H1 (cell line): ENCODE data around the gene ASB6. TPM values are rescaled to one million over a fixed set of nuclear protein-coding genes. Genes with fewer than 3 reads are reported as not detected.

Experiments
- CTCF ChIA-PET: fragments of 300-600 bp; sonication (Branson Sonifier 250); formaldehyde crosslinking; loops from one replicate; lab custom pipeline; 2021; ENCODE audit not compliant: partially characterized antibody; lab: Charles Lee
- POLR2A ChIA-PET: fragments of 300-600 bp; sonication (Branson Sonifier 250); formaldehyde crosslinking; loops from one replicate; lab custom pipeline; 2021; ENCODE audit warnings: inconsistent platforms; ENCODE audit not compliant: partially characterized antibody; lab: Charles Lee
- DNase-seq, 2 experiments: peaks; one replicate each; pipeline versions ENCODE4 v3.0.0 to v3.0.0-alpha.2; 2010 to 2022; ENCODE audit warnings: low spot score in 2 of 2, low read depth in 1 of 2, mixed read lengths in 1 of 2
- FAIRE-seq: peaks from 2 replicates; lab custom pipeline; 2011; peaks lifted over from hg19 to GRCh38; lab: Jason Lieb, UNC
- H2AFZ ChIP-seq: 2 replicates; pipeline ENCODE4 v1.8.1; 2012; ENCODE audit warnings: low read length, inconsistent platforms
- H2AK5ac ChIP-seq: 2 replicates; pipeline ENCODE4 v1.6.1; 2013; ENCODE audit warnings: low read depth, low read length
- H2BK120ac ChIP-seq: replicated peaks from 2 replicates; pipeline ENCODE3; 2013; ENCODE audit warnings: low read depth, low read length, inconsistent platforms
- H2BK12ac ChIP-seq: 2 replicates; pipeline ENCODE4 v1.6.1; 2013; ENCODE audit warnings: low read depth, low read length
- H2BK15ac ChIP-seq: 2 replicates; pipeline ENCODE4 v1.6.1; 2013; ENCODE audit warnings: low read length
- H2BK20ac ChIP-seq: 2 replicates; pipeline ENCODE4 v1.6.1; 2013; ENCODE audit warnings: low read length
- H2BK5ac ChIP-seq: 2 replicates; pipeline ENCODE4 v1.6.1; 2013; ENCODE audit warnings: low read depth, low read length
- H3K14ac ChIP-seq: 2 replicates; pipeline ENCODE4 v1.6.1; 2013; ENCODE audit warnings: inconsistent platforms; ENCODE audit not compliant: insufficient read length
- H3K18ac ChIP-seq: 2 replicates; pipeline ENCODE4 v1.6.1; 2013; ENCODE audit warnings: low read length; ENCODE audit errors: extremely low read depth
- H3K23ac ChIP-seq: 2 replicates; pipeline ENCODE4 v1.6.1; 2013; ENCODE audit warnings: inconsistent platforms; ENCODE audit not compliant: insufficient read length
- H3K23me2 ChIP-seq: 2 replicates; pipeline ENCODE4 v1.6.1; 2013; ENCODE audit warnings: low read depth, low read length
- H3K27ac ChIP-seq: 2 replicates; pipeline ENCODE4 v1.6.1; 2011; ENCODE audit warnings: low read depth, low read length, inconsistent platforms
- H3K27me3 ChIP-seq, 4 experiments: replicated peaks in 1 of 4; 1 replicate in 1 of 4; 2 replicates in 3 of 4; pipeline versions ENCODE4 v1.6.1 to v1.8.1; 2011 to 2013; ENCODE audit warnings: low read length in 3 of 4, mild to moderate bottlenecking in 3 of 4, inconsistent platforms in 2 of 4, mixed read lengths in 2 of 4, moderate library complexity in 1 of 4; ENCODE audit not compliant: control insufficient read depth in 3 of 4, insufficient read depth in 3 of 4; ENCODE audit errors: extremely low read depth in 1 of 4
- H3K36me3 ChIP-seq, 4 experiments: 2 replicates each; pipeline versions ENCODE4 v1.6.1 to v1.8.1; 2011 to 2013; ENCODE audit warnings: mild to moderate bottlenecking in 4 of 4, low read length in 3 of 4, moderate library complexity in 2 of 4, control low read depth in 1 of 4, inconsistent platforms in 1 of 4; ENCODE audit not compliant: insufficient read depth in 4 of 4, control insufficient read depth in 2 of 4
- H3K4ac ChIP-seq: replicated peaks from 2 replicates; pipeline ENCODE3; 2013; ENCODE audit warnings: low read length, low read depth, mixed read lengths, inconsistent platforms; ENCODE audit not compliant: insufficient read length
- H3K4me1 ChIP-seq, 4 experiments: replicated peaks in 1 of 4; 1 replicate in 1 of 4; 2 replicates in 3 of 4; pipeline versions ENCODE4 v1.6.1 to v1.8.1; 2011 to 2013; ENCODE audit warnings: low read length in 3 of 4, inconsistent platforms in 2 of 4, mixed read lengths in 1 of 4; ENCODE audit not compliant: insufficient read depth in 4 of 4, control insufficient read depth in 3 of 4
- H3K4me2 ChIP-seq, 2 experiments: 2 replicates each; pipeline versions ENCODE4 v1.6.1 to v1.8.1; 2011 to 2013; ENCODE audit warnings: low read depth in 2 of 2, low read length in 2 of 2, control low read depth in 1 of 2, inconsistent platforms in 1 of 2, mild to moderate bottlenecking in 1 of 2; ENCODE audit not compliant: insufficient read depth in 1 of 2
- H3K4me3 ChIP-seq, 4 experiments: fragments of 200-600, 300-600 bp in 1 of 4; sonication (generic), shearing (Covaris generic), sonication (Bioruptor Twin) in 1 of 4; 2 replicates each; pipeline versions ENCODE4 v1.5.1 to v1.8.1; 2011 to 2016; ENCODE audit warnings: low read length in 4 of 4, low read depth in 3 of 4, control low read depth in 2 of 4, inconsistent platforms in 2 of 4, mild to moderate bottlenecking in 2 of 4, mixed read lengths in 1 of 4, moderate library complexity in 1 of 4; ENCODE audit not compliant: insufficient read depth in 2 of 4; ENCODE audit errors: extremely low read depth in 1 of 4
- H3K56ac ChIP-seq: replicated peaks from 2 replicates; pipeline ENCODE3; 2013; ENCODE audit warnings: low read depth, mild to moderate bottlenecking, mixed read lengths, low read length, inconsistent platforms; ENCODE audit not compliant: insufficient read length
- H3K79me1 ChIP-seq: 2 replicates; pipeline ENCODE4 v1.6.1; 2013; ENCODE audit warnings: low read depth, low read length, control low read depth
- H3K79me2 ChIP-seq, 2 experiments: 2 replicates each; pipeline versions ENCODE4 v1.6.1 to v1.8.1; 2012 to 2013; ENCODE audit warnings: low read length in 2 of 2, mild to moderate bottlenecking in 2 of 2, inconsistent platforms in 1 of 2; ENCODE audit not compliant: insufficient read depth in 2 of 2, control insufficient read depth in 1 of 2
- H3K9ac ChIP-seq, 4 experiments: replicated peaks in 1 of 4; 1 replicate in 1 of 4; 2 replicates in 3 of 4; pipeline versions ENCODE4 v1.6.1 to v1.8.1; 2011 to 2013; ENCODE audit warnings: low read depth in 3 of 4, low read length in 3 of 4, control low read depth in 2 of 4, mild to moderate bottlenecking in 2 of 4, moderate library complexity in 2 of 4, inconsistent platforms in 1 of 4; ENCODE audit errors: extremely low read depth in 1 of 4
- H3K9me3 ChIP-seq, 2 experiments: 2 replicates each; pipeline versions ENCODE4 v1.6.1 to v1.8.1; 2012 to 2013; ENCODE audit warnings: mild to moderate bottlenecking in 2 of 2, moderate library complexity in 2 of 2, control low read depth in 1 of 2, inconsistent platforms in 1 of 2, low read depth in 1 of 2, low read length in 1 of 2, mixed read lengths in 1 of 2; ENCODE audit not compliant: insufficient read depth in 2 of 2
- H4K20me1 ChIP-seq, 2 experiments: replicated peaks in 1 of 2; 2 replicates each; pipeline versions ENCODE3 to v1.8.1; 2011 to 2013; ENCODE audit warnings: inconsistent platforms in 2 of 2, low read length in 2 of 2, mild to moderate bottlenecking in 1 of 2; ENCODE audit not compliant: insufficient read depth in 2 of 2, control insufficient read depth in 1 of 2
- H4K5ac ChIP-seq: 2 replicates; pipeline ENCODE4 v1.6.1; 2013; ENCODE audit warnings: low read length, low read depth, mixed read lengths, inconsistent platforms; ENCODE audit not compliant: insufficient read length
- H4K8ac ChIP-seq: 2 replicates; pipeline ENCODE4 v1.8.0; 2013; ENCODE audit warnings: mild to moderate bottlenecking, moderate library complexity, low read length, inconsistent platforms; ENCODE audit not compliant: insufficient read depth; ENCODE audit errors: extremely low read depth
- H4K91ac ChIP-seq: replicated peaks from 2 replicates; pipeline ENCODE3; 2013; ENCODE audit warnings: low read length, mixed read lengths, inconsistent platforms; ENCODE audit not compliant: insufficient read length
- PHF8 ChIP-seq: fragments of 200-600 bp; sonication (generic); conservative IDR thresholded peaks from 2 replicates; pipeline ENCODE4 v1.7.1; 2012; ENCODE audit warnings: low read depth, mild to moderate bottlenecking, inconsistent platforms, low read length, moderate library complexity
- RAD21 ChIP-seq, 2 experiments: IDR thresholded peaks in 1 of 2; conservative IDR thresholded peaks in 1 of 2; 2 replicates each; pipeline ENCODE4 v1.6.1; 2011; ENCODE audit warnings: low read depth in 2 of 2, low read length in 2 of 2, improper control_type of control experiment in 1 of 2, inconsistent platforms in 1 of 2, mild to moderate bottlenecking in 1 of 2, moderate library complexity in 1 of 2
- WGBS, 2 experiments: shearing (Covaris generic) in 1 of 2; methylation state at CpG; one replicate each; pipeline versions ENCODE4 v1.1.6 to v1.1.7; 2013 to 2015; ENCODE audit warnings: low lambda C conversion rate in 2 of 2, mixed read lengths in 2 of 2, inconsistent platforms in 1 of 2, low coverage in 1 of 2, missing lambda C conversion rate in 1 of 2; ENCODE audit not compliant: insufficient replicate concordance in 2 of 2, insufficient coverage in 1 of 2, insufficient read length in 1 of 2; ENCODE audit errors: extremely low coverage in 1 of 2, missing lambda C conversion rate in 1 of 2; 5-methylcytosine and 5-hydroxymethylcytosine counted together
- polyA plus RNA-seq, 7 experiments: library from polyadenylated mRNA; depleted of rRNA in 3 of 7; stranded (reverse) in 5 of 7; unstranded in 2 of 7; fragments of >200 nt in 5 of 7; fragments of 200-250 nt in 2 of 7; gene quantifications; 1 replicate in 5 of 7; 2 replicates in 1 of 7; 4 replicates in 1 of 7; pipeline versions ENCODE4 v1.2.1 to v1.2.3, GENCODE V29; 2011 to 2013; ENCODE audit warnings: missing spikeins in 2 of 7, mixed read lengths in 2 of 7
- total RNA-seq: library from RNA; stranded (reverse); fragmentation: NEBNext Ultra II Directional; extraction: Animal tissue kit (Norgen Biotek cat#: 25700); gene quantifications from 2 replicates; pipeline ENCODE4 v1.2.1, GENCODE V29; 2021

Gene ASB6
- total and polyA plus RNA-seq, 2 of the 8 experiments (the other 6 are each of a cell fraction or from before 2014, with no cell fraction given), result 14.0 to 17.3 TPM

DNA sequence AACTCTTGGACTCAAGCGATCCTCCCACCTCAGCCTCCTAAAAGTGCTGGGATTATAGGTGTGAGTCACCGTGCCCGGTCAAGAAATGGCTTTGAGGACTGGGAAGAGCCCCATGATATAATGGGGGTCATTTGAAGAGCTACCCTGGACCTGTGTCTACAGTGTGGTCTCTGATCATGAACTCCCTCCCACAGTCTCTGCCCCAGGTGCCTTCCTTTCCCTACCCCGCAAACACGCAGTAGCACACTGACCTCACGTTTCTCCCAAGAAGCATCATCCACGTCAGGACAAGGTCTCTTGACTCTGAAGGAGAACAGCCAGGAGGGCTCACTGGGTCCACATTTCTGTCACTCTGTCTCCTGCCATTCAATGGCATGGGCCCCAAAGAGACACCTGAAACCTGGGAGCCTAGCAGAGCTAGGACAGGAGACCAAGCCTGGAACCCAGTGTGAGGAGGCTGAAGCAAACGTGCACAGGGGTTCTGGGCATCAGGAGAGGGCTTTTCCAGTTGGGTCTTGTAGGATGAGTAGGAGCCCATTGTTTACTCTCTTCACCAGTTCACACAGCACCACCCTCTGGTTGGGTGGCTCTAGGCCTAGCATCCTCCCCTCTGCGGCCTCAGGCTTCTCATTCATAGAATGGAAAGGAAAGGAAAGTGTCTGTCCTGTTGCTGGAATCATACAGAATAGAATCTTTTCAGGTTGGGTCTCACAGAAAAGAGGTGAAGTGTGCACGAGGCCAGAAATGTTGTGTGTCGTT lies 46.5 kb upstream of the ASB6 start:
- no peak overlapping the region for H2BK20ac ChIP-seq
- H3K4me3 ChIP-seq, result no peak overlapping the region
- FAIRE-seq, result no peak
- no peak overlapping the region; the same call in 1 of the 2 replicates for H3K18ac ChIP-seq
- peak overlapping the region; percentile 49 for H4K91ac ChIP-seq
- H3K4ac ChIP-seq, result no peak overlapping the region
- H2BK12ac ChIP-seq, result no peak overlapping the region
- 86% methylated on average over 10 of the region's 11 CpGs; no CpG with 5 or more reads in 1 of the 2 experiments for WGBS, 2 experiments
- H3K4me2 ChIP-seq, result no peak overlapping the region
- no peaks in the 10 kb centered on the region; a peak in 1 of 7 replicates for H3K4me1 ChIP-seq
- no peak overlapping the region for H3K56ac ChIP-seq
- DNase-seq, result no peak
- no peak overlapping the region for H3K9ac ChIP-seq
- TF ChIP-seq RAD21 (IDR thresholded peaks at IDR 0.05 in 1 of 2, conservative IDR thresholded peaks at IDR 0.05 in 1 of 2; ENCODE audit: low read depth in 2 of 2, low read length in 2 of 2), result peak in 1 of 2 experiments; percentile 18; a peak in 1 of 4 replicates
- no peak for TF ChIP-seq PHF8
- no peaks in the 10 kb centered on the region for H4K20me1 ChIP-seq
- H4K5ac ChIP-seq, result no peak overlapping the region
- H3K14ac ChIP-seq, result no peak overlapping the region
- H3K9me3 ChIP-seq, result no peaks in the 10 kb centered on the region
- ChIA-PET POLR2A (interaction anchor here (0.9 to 1.7 kb wide), 2 partner anchors 13 to 30 kb away, joined by 3 to 4 read pairs; no protein-coding TSS in a partner anchor), CTCF (interaction anchor here (1.0 to 1.4 kb wide), 5 partner anchors 8 to 46 kb away, joined by 3 to 4 read pairs (median 3); no protein-coding TSS in a partner anchor)
- H2BK15ac ChIP-seq, result no peak overlapping the region
- H3K79me2 ChIP-seq, result no peaks in the 10 kb centered on the region
- no peak overlapping the region for H2AFZ ChIP-seq
- no peak overlapping the region for H3K23ac ChIP-seq
- H2AK5ac ChIP-seq, result no peak overlapping the region
- H3K27ac ChIP-seq, result no peak overlapping the region
- H3K27me3 ChIP-seq, result no peaks in the 10 kb centered on the region
- H3K36me3 ChIP-seq, result no peaks in the 10 kb centered on the region
- no peak overlapping the region for H2BK5ac ChIP-seq
- no peaks in the 10 kb centered on the region for H3K23me2 ChIP-seq
- no peaks in the 10 kb centered on the region for H3K79me1 ChIP-seq
- H2BK120ac ChIP-seq, result no peak overlapping the region
- peak overlapping the region; percentile 91 for H4K8ac ChIP-seq
